ENCODE measurements around the gene ARHGDIG. TPM values are rescaled to one million over a fixed set of nuclear protein-coding genes. Genes with fewer than 3 reads are reported as not detected.

The ARHGDIG gene
- total RNA-seq, 6 experiments from 2014 or later = not detected

- H3K27me3 ChIP-seq = no peaks in the 10 kb centered on the region
- no peak overlapping the region for H3K27ac ChIP-seq
- no peaks in the 10 kb centered on the region for H3K9me3 ChIP-seq
- H3K4me1 ChIP-seq = peaks cover 0 to 12% (median 4%) of the 10 kb centered on the region in 4 donors
- ATAC-seq (no peak), DNase-seq (no peak)
- TF ChIP-seq, protein P1, sequence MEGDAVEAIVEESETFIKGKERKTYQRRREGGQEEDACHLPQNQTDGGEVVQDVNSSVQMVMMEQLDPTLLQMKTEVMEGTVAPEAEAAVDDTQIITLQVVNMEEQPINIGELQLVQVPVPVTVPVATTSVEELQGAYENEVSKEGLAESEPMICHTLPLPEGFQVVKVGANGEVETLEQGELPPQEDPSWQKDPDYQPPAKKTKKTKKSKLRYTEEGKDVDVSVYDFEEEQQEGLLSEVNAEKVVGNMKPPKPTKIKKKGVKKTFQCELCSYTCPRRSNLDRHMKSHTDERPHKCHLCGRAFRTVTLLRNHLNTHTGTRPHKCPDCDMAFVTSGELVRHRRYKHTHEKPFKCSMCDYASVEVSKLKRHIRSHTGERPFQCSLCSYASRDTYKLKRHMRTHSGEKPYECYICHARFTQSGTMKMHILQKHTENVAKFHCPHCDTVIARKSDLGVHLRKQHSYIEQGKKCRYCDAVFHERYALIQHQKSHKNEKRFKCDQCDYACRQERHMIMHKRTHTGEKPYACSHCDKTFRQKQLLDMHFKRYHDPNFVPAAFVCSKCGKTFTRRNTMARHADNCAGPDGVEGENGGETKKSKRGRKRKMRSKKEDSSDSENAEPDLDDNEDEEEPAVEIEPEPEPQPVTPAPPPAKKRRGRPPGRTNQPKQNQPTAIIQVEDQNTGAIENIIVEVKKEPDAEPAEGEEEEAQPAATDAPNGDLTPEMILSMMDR (IDR thresholded peaks at IDR 0.05) = no peak
- TF ChIP-seq POLR2A (IDR thresholded peaks at IDR 0.05) = no peak
- no peaks in the 10 kb centered on the region for H3K36me3 ChIP-seq
- WGBS (ENCODE audit: insufficient coverage, low coverage, low lambda C conversion rate, missing lambda C conversion rate) = 96% methylated on average over 7 of the region's 13 CpGs
- H3K4me3 ChIP-seq = no peak overlapping the region
- intact Hi-C loops (cut with DNase I) = no loop called here
Measured at GRCh38 chr16:322476-323143, 42.2 kb downstream of the ARHGDIG start.

DNA sequence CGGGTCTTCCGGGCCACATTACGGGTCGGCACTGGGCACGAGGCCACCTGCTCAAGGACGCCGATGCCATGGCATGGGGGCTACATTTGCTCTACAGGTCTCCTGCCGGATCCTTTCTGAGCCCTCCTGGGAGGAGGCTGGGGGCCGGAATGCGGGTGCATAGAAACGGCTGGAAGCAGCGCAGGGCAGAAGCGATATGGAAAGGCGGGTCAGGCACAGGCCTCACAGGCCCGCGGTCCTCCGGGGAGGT is 43.7 kb downstream of the ARHGDIG start:
- ATAC-seq = no peak

DNA sequence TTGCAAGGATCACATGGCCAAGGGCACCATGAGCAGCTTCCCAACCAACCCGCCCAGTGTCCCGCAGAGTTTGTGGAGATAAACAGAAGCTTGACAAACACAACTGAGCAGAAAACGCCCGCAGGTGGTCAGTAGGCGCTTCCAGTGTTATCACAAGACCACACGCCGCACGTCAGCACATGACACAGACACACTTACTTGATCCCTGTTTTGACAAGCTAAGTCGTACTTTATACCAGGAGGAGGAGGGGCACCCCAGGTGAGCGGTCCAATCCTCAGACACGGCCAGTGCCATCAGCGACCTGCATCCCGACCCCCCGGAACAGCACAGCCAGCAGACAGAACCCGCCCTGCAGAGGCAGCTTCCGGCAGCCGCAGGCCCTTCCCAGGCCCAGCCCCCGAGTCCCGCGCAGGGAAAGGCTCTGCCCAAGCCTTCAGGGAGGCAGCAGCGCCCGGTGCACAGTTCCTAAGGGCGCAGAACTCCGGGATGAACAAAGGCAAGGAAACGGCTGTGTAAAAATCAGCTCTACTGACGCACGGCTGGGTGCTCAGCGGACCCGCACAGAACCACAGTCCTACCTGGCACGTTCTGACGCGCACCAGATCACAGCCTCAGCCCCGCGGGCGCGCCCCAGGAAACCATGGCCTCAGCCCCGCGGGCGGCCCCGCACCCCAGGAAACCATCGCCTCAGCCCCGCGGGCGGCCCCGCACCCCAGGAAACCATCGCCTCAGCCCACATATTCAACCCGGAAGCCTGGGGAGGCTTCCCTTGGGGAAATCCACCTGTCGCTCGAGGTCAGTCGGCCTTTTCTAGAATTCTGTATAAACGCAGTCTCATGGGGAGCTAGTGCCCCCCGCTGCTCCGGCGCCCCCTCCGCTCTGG is 44.3 kb downstream of the ARHGDIG start:
- Histone ChIP-seq H3K36me3 (no peaks in the 10 kb centered on the region), H3K4me1 (peaks cover 0 to 19% (median 10%) of the 10 kb centered on the region in 4 donors), H3K9me3 (no peaks in the 10 kb centered on the region), H3K27ac (no peak overlapping the region), H3K4me3 (no peak overlapping the region), H3K27me3 (no peaks in the 10 kb centered on the region)
- no peak for ATAC-seq
- TF ChIP-seq, protein P1 (IDR thresholded peaks at IDR 0.05) = no peak
- no peak for TF ChIP-seq POLR2A (IDR thresholded peaks at IDR 0.05)
- no peak for DNase-seq
- intact Hi-C loops (cut with DNase I) = no loop called here
- 0% methylated on average over 1 of the region's 55 CpGs for WGBS (ENCODE audit: insufficient coverage, low coverage, low lambda C conversion rate, missing lambda C conversion rate)

More for the DNA sequence above, 43.7 kb downstream of the ARHGDIG start:
- Histone ChIP-seq H3K27me3 (no peaks in the 10 kb centered on the region), H3K27ac (no peak overlapping the region), H3K36me3 (no peaks in the 10 kb centered on the region), H3K4me3 (no peak overlapping the region), H3K9me3 (no peaks in the 10 kb centered on the region), H3K4me1 (peaks cover 0 to 19% (median 10%) of the 10 kb centered on the region in 4 donors)
- WGBS (ENCODE audit: insufficient coverage, low coverage, low lambda C conversion rate, missing lambda C conversion rate) = 0% methylated on average over 1 of the region's 17 CpGs
- intact Hi-C loops (cut with DNase I) = no loop called here
- DNase-seq = no peak
- no peak for TF ChIP-seq POLR2A (IDR thresholded peaks at IDR 0.05)
- TF ChIP-seq, protein P1 (IDR thresholded peaks at IDR 0.05) = no peak

DNA sequence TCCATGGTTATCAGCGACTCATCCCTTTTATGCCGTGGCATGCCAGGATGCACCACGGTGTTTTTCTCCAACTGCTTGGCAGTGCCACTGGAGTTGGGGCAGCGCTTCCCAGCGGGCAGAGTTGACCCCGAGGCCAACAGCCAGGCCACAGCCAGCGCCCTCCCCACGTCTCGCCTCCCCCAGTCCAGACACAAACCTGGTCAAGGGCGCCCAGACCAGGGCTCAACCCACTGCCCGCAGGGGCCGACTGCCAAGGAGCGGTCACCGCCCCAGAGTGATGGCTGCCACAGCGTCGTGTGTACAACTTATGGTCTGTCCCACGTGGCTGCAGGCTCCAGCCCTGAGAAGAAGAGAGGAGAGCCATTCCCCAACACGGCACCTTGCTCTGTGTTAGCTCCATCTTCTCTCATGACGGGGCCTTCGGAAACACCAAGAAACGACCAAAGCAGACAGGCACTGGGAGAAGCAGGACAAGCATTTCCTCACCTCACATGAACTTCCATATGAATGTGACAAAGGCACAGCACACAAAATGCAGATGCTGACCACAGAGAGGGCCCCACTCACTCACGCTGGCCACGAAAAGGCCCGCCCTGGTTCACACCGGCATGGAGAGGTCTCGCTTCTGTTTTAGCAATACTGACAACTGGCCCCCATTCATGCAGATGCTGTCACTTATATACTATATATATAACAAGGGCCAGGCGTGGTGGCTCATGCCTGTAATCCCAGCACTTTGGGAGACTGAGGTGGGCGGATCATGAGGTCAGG is 45.2 kb downstream of the ARHGDIG start:
- H3K9me3 ChIP-seq = no peaks in the 10 kb centered on the region
- intact Hi-C loops (cut with DNase I) = no loop called here
- no peak overlapping the region for H3K4me3 ChIP-seq
- no peak for DNase-seq
- no peaks in the 10 kb centered on the region for H3K27me3 ChIP-seq
- H3K36me3 ChIP-seq = no peaks in the 10 kb centered on the region
- 69% methylated on average over 10 of the region's 28 CpGs for WGBS (ENCODE audit: insufficient coverage, low coverage, low lambda C conversion rate, missing lambda C conversion rate)
- no peak overlapping the region for H3K27ac ChIP-seq
- H3K4me1 ChIP-seq = peaks cover 0 to 21% (median 10%) of the 10 kb centered on the region in 4 donors
- no peak for TF ChIP-seq POLR2A (IDR thresholded peaks at IDR 0.05)
- TF ChIP-seq, protein P1 (IDR thresholded peaks at IDR 0.05) = no peak
- ATAC-seq = no peak

All from right lobe of liver (tissue), 6 donors.